Activated CD4-positive, alpha-beta T cell treated with anti-CD3 and anti-CD28 coated beads, Interleukin-2, amount 50 U/mL, for 48 hours (primary cell): Measurements from ENCODE around the gene GPRC5A.

Source experiments
- DNase-seq, 2 experiments: peaks; one replicate each; pipeline ENCODE4 v3.0.0-alpha.2; 2020

Gene GPRC5A

DNA sequence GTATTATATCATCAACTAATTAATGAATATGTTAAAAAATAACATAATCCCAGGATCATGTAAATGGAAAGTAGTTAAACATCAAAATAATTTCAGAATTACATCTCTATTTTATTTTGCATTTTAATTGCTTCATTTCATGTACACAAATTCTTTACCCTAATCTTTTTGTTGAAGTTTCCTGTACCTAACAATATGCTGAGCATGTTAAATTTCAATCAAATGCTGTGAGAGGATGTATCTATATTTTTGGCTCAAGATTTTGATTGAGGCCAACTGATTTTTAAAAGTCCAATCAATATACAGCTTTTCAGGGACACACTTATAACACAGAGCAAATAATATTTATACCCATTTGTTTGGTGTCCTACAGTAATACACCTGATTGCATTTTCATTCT, 54.2 kb downstream of the GPRC5A start:
- DNase-seq: no peak

GRCh38 chr12:12946686-12947355, 55.5 kb downstream of the GPRC5A start:
- DNase-seq: no peak

DNA sequence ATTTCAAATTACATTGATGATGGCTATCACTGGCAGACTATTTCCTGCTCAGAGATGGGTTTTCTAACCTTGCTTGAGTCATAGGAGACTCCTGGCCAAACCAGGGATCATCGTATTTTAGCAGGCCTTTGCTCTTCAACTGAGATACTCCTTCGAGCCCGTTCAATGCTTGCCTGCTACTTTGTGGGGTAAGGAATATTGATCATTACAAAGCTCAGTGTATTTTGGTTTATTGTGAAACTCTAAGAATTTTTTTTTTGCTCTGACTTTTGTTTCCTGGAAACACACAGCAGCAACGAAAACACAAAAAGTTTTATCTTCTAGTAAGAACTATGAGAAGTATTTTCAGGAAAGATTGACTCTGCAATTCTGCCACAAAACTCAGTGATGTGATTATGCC, 56.5 kb downstream of the GPRC5A start:
- no peak for DNase-seq

DNA sequence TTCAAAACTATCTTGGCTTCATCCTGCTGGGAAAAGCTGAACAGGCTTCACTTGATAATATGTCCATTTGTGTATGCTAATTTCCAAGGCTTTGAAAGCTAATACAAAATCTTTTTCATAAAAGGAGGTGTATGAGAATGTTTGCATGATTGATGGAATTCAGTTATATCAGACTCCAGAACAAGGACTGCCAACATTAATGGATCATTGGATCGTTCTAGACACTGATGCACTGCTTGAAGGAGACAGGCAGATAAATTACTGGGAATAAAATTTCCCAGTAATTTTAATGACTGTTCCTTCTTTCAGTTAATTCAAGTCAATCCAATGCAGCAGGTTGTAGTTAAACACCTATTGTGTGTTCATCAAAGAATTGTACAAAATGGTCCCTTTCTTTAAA, 60.1 kb downstream of the GPRC5A start:
- no peak for DNase-seq

- no peak for DNase-seq
Observed at GRCh38 chr12:12952036-12952435, 60.7 kb downstream of the GPRC5A start, which contains the start of gene GPRC5D. Gene GPRC5D (minus strand): TSS chr12:12952170. CDS start chr12:12950384, 1,786 bp downstream.

DNA sequence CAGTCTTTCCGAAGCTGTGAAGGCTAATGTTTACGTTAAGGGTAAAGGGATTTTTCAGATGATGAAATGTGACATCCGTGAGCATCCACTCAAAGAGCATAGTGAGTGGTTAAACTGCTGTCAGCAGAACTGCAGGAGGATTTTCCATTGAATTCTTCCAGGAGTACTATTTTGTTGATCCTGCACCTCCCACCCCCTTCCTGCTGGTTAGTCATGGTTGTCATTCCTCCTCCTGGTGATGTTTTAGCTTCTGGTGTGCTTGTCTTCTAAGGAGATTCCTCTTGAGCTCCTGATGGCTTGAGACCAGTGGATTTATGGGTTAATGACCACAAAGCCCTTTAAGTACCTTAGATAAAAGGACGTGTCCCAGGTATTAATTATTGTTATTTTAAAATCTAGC, 63.0 kb downstream of the GPRC5A start:
- DNase-seq: no peak

GRCh38 chr12:12954878-12955625, 63.7 kb downstream of the GPRC5A start:
- DNase-seq: no peak

- DNase-seq: no peak
Observed at GRCh38 chr12:12958886-12959285, 67.5 kb downstream of the GPRC5A start.

- no peak for DNase-seq
Observed at GRCh38 chr12:12960639-12961209, 69.4 kb downstream of the GPRC5A start.

DNA sequence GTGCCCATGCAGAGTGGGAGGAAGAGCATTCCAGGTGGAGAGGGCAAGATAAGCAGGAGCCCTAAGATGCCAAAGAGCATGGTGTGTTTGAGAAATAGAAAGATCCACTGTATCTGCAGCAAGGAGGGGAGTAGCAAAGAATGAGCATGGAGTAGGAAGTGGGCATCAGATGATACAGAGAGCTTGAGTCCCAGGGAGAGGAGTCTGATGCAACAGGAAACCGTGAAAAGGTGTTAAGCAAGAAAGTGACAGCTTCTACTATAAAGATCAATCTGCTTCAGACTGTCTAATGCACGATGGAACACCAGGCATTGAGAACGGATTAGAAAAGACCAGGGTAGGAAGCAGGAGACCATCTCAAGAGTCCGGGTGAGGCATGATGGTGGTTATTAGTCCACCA, 72.9 kb downstream of the GPRC5A start:
- DNase-seq: no peak

DNA sequence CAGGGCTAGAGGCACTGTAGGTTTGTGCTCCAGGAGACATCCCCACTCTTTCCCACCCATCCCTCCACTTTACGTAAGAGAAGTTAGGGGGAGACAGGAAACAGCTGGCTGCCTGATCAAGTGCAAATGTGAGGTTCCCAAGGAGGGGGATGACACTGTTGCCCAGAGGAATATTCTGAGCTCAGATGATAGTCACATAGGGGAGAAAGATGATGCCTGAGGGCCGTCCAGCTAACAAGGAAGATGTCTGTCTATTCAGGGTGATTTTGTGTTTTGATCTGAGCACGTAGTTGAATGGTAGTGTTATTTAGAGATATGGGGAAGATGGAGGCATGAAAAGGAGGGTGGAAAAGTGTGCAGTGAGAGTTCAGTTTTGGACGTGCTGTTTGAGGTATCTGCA, 74.5 kb downstream of the GPRC5A start:
- no peak for DNase-seq
